GM21360 (cell line): ENCODE results near the gene IL4I1.
"Not testable (repeated sequence)": the region's sequence is repeated elsewhere in the genome, so short reads cannot be mapped to it uniquely, and the experiment has no call there.

Source experiments
- ATAC-seq: cut with Tn5 transposase; IDR thresholded peaks from one replicate; pipeline ENCODE4 v1.9.1; 2021; ENCODE audit warnings: mild to moderate bottlenecking, moderate library complexity; ENCODE audit not compliant: unreplicated experiment

Gene IL4I1, protein sequence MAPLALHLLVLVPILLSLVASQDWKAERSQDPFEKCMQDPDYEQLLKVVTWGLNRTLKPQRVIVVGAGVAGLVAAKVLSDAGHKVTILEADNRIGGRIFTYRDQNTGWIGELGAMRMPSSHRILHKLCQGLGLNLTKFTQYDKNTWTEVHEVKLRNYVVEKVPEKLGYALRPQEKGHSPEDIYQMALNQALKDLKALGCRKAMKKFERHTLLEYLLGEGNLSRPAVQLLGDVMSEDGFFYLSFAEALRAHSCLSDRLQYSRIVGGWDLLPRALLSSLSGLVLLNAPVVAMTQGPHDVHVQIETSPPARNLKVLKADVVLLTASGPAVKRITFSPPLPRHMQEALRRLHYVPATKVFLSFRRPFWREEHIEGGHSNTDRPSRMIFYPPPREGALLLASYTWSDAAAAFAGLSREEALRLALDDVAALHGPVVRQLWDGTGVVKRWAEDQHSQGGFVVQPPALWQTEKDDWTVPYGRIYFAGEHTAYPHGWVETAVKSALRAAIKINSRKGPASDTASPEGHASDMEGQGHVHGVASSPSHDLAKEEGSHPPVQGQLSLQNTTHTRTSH

DNA sequence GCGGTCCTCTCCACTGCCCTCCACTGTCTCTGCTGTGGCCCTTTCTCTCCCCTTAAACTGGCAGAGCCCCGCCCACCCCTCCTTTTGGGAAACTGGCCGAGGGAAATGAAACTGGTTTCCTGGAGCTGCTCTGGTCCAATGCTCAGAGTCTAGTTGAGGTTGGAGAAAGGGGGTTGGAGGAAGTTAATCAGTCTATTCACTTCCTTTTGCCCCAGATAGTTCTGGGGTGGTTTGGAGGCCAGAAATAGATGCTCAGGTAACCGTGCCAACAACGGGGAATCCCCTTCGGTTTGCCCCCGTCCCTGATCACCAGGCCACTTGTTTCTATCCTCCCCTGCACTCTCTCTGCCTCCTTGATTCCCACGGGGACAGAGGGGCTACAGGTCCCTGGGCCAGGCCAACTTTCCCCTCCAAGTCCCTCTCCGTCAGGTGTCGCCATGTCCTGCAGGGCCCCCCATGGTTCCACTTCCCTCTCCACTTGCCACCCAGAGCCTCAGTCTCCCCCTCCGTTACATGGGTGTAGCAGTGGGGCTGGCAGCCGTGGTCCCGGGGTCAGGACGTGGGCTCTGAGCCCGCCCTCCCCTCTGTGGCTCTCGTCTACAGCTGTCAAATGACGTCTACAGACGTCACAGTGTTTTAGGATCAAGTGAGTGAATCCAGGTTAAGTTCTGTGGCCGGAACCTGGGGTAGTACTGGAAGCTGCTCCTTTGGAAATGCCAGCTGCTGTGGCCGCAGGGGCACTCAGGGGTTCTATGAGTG, at the start of gene IL4I1:
Gene IL4I1, minus strand, starts transcription at position 25 of the 759 bp plus-strand sequence. CDS start 727 bp downstream, outside the sequence.
- peak; percentile 43 for ATAC-seq

DNA sequence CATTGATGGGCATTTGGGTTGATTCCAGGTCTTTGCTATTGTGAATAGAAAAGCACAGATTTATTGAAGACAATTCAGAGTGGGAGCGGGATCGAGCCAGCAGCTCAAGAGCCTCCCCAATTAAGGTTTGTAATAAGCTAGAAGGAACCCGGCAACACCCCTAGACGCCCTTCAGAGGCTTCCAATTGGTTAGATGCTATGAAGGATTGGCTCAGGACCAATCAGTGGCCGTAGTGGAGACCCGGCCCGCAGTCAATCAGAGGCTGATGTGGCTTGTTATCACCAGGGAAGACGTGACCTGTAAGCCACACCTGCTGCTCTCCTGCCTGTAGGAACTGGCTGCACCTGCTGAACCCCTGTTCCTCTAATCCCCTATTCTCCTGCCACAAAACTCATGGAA, 49.7 kb upstream of the IL4I1 start:
- no peak for ATAC-seq

DNA sequence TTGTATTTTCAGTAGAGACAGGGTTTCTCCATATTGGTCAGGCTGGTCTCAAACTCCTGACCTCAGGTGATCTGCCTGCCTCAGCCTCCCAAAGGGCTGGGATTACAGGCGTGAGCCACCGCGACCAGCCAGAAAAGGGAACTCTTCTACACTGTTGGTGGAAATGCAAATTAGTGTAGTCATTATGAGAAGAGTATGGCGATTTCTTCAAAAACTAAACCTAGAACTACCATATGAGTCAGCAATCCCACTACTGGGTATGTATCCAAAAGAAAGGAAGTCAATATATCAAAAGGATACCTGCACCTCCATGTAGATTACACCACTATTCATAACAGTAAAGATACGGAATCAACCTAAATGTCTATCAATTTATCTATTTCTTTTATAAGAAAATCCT, 47.9 kb upstream of the IL4I1 start:
- not testable (repeated sequence) for ATAC-seq

DNA sequence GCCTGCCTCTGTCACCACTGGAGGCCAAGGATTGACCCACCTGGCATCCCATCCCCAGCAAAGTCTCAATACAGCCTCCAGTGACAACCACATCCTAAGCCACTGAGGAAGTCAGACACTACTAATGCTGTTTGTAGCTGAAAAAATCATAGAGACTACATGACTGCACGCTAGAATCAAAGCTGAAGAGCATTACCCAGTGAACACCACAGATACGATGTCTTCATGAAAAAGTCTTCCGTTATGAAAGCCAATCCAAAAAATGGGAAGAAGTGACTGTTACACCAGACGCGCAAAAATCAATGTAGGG, 43.8 kb upstream of the IL4I1 start:
- no peak for ATAC-seq

DNA sequence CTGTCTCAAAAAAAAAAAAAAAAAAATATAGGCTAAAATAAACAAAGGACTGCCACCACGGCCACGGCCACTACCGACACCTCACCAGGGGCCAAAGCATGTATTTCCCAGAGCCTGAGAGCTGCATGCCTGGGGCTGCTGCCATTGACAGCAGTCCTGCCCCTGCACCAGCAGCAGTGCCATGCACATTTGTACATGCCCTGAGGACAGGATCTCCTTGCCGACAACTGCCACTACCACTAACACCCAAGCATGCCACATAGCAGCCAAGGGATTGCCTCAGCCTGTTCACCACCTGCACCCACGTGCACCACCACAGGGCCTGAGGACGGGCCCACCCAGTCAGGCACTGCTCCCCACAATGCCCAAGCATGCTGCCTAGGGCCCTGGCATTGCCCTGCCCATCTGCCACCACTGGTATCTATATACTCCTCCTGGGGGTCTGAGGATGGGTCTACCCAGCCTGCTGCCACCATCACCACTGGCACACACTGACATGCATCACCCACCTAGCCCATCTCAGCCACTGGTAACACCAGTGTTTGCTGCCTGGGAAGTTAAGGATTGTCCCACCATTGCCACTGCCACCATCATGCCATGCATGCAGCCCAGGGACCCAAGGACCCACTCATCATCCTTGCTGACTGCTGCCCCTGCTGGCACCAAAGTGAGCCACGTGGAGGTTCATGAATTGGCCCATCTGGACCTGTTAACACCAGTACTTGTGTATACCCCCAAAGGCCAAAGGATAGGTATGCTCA, 43.2 kb upstream of the IL4I1 start:
- ATAC-seq = no peak

DNA sequence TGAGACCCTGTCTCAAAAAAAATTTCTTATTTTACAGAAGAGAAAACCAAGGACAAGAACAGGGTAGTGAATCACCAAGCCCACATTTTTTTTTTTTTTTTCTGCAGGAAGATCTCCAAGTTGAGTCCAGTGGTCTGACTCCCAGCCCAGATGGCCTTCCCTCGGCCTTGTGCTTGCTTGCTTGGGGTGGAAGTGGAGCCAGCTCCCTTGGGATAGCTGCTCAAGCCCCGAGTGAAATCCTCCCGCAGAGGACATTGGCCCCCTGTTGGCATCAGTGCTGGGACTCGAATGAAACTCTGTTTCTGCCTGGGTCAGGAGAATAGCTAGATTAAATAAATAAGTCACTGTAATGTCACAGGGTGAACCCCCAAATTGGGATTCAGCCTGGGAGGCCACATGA, 42.0 kb upstream of the IL4I1 start:
- no peak for ATAC-seq

DNA sequence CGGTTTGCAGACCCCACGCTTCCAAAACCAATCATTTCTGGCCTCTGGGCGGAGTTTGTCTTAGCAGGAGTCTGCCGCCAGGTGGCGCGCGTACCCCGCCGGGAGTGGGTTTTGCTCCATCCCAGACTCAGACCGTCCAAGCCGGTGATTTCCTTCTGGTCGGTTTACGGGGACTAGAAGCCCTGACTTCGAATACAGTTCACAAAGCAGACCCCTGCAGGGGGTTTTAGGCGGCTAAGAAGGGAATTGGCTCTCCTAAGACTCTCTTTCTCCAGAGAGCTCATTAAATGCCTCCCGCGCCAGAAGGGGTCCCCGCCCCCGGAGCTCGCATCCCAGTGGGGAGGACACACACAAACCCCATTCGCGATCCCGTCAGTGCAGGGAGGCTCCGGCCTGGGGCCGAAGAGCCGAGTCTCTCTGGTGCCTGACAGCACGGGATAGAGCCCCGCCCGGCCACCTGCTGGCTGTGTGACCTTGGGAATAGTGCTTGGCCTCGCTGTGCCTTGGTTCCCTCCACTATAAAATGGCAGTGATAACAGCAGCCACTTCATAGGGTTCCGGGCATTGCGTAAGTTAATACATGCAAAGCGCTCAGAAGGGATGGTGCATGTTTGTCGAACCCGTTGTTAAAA, 41.2 kb upstream of the IL4I1 start:
- no peak for ATAC-seq

DNA sequence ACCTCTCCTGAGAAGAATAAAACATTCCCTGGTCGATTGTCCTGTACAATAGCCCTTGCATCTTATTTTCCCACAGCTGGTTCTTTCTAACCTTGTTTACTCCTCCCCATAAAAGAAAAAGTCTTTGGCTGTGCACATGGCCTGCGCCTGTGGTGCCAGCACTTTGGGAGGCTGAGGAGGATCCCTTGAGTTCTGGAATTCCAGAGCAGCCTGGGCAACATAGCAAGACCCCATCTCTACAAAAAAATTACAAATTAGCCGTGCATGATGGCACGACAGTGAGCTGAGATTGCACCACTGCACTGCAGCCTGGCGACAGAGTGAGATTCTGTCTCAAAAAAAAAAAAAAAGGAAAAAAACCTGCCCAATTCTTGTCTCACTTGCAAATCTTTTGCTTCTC, 39.9 kb upstream of the IL4I1 start:
- ATAC-seq = no peak

DNA sequence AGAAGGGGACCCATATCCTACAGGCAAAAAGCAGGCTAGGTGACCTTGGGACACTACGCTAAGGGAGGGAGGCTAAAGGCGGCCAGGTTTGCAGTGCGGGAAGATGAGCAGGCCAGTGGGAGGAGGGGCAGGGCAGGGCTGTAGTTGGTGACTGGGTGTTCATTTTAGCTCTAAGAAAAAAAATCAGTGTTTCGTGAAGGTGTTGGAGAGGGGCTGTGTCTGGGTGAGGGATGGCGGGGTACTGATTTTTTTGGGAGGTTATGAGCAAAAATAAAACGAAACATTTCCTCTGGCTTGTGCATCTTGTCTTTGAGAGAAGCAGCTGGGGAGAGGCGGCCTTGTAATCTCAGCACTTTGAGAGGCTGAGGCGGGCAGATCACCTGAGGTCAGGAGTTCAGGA, 37.0 kb upstream of the IL4I1 start:
- no peak for ATAC-seq

DNA sequence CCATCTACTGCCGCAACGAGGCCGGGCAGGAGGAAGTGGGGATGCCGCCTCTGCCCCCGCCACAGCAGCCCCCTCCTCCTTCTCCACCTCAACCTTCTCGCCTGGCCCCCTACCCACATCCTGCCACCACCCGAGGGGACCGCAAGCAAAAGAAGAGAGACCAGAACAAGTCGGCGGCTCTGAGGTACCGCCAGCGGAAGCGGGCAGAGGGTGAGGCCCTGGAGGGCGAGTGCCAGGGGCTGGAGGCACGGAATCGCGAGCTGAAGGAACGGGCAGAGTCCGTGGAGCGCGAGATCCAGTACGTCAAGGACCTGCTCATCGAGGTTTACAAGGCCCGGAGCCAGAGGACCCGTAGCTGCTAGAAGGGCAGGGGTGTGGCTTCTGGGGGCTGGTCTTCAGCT, 36.0 kb upstream of the IL4I1 start:
- ATAC-seq = no peak

DNA sequence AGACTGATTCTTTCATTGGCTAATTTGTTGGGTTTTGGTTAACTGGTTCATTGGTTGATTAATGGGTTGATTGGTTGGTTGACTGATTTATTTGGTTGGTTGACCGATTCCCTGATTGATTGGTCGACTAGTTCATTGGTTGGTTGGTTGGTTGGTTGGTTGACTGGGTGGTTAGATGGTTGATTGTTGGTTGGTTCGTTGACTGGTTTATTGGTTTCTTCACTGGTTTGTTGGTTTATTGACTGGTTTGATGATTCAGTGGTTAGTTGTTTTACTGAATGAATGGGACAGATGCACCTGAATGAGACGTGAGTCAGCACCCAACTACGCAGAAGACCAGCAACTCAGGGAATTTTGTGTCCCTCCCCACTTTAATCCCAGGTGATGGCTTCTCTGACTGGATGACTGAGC, 35.4 kb upstream of the IL4I1 start:
- no peak for ATAC-seq

DNA sequence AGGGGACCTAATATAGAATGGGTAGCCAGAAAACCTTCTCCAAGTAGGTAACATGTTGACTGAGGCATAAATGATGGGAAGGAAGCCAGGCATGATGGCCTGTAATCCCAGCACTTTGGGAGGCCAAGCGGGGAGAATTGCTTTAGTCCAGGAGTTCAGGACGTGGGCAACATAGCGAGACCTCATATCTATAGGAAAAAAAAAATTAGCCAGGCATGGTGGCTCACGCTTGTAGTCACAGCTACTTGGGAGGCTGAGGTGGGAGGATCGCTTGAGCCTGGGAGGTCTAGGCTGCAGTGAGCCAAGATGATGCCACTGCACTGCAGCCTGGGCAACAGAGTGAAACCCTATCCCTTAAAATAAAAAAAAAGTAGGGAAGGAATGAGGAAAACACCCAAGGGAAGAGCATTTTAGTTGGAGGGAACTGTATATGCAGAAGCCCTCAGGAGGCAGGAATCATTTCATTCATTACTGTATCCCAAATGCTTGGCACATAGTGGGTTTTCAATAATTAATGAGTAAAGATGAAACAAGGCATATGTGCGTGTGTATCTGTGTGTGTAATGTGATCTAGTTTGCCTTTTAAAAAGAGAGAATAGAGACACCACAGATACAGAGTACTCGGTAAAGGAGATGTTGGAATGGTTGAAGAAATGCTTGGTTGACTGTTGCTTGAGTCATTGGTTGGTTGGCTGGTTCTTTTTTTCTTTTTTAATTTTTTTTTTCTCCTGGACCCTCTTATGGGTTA, 34.8 kb upstream of the IL4I1 start:
- no peak for ATAC-seq

DNA sequence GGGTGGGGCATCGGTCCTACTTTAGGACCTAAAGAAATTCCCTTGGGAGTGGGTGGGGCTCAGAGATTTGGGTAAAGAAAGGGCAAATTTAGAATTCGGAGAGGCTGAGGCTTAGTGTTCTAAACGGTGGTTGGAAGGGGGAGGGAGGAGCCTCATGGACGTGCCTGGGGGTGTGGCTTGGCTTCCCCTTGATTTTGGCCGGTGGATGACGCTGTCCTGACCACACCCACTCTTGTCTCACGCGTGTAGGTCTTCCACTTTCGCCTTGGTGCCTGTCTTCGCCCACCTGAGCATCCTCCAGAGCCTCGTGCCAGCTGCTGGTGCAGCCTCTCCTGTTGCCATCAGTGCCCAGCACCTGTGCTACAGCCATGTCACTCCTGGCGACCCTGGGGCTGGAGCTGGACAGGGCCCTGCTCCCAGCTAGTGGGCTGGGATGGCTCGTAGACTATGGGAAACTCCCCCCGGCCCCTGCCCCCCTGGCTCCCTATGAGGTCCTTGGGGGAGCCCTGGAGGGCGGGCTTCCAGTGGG, 33.9 kb upstream of the IL4I1 start:
- no peak for ATAC-seq

DNA sequence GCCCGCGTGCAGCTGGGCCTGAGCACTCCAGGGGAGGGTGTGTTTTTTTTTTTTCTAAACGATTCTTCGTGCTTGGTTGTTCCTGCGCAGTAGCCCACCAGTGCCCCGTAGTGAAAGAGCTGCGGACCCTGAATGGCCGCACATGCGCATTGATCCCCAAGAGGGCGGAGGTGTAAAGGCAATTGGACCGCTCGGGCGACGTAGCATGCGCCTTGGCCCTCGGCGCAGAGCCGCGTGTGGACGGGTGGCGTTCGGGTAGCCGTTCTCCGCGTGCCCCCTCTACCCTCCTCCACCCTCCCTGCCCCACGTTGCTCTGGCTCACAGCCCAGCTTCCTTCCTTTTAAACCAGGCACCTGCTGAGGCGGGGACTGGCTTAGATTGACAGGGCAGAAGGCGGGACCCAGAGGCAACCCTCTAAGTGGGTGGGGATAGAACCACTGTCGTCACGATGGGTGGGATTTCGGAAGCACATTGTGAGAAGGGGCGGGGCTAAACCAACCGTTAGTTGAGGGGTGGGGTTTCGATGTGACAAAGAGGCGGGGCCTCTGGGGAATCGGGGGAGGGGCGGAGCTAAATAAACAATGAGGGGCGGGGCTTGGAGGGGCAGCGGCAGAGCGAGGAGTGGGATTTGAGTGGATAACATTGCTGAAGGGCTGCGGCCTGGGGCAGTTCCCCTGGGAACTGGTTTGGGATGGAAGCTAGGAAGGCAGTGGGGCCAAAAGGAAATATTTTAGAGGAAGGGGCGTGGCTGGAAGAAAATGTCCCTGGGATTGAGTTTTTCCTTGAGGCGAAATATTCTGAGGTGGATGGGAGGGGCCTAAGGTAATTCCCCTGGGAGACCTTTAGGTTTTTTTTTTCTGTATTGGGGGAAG, 33.2 kb upstream of the IL4I1 start:
- peak; percentile 66 for ATAC-seq

DNA sequence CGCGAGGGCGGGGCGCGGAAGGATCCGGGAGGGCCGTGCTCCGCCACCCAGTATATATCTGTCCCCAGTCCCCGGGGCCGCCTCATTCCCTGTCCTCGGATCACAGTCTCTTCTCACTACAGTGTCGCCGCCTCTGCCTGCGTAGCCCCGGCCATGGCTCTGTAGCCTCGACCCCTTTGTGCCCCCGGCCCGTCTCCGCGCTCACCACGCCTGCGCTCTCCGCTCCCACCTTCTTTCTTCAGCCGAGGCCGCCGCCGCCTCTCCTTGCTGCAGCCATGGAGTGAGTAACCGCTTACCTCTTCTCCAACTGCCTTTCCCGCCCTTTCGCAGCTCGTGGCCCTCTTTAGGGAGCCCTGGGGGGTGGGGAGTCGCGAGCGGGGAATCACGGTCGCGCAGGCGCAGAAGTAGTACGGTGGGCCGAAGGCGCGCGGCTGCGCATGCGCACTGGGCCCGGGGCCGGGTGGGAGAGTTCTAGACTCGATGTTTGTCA, 32.5 kb upstream of the IL4I1 start, which contains the start of the genes ATF5 and NUP62:
Gene ATF5, plus strand, starts transcription at position 85 of the 490 bp plus-strand sequence. CDS start 1,646 bp downstream, outside the sequence.
Gene NUP62, minus strand, starts transcription at position 384 of the 490 bp plus-strand sequence. CDS start 19,697 bp downstream, outside the sequence.
- peak; percentile 31 for ATAC-seq

DNA sequence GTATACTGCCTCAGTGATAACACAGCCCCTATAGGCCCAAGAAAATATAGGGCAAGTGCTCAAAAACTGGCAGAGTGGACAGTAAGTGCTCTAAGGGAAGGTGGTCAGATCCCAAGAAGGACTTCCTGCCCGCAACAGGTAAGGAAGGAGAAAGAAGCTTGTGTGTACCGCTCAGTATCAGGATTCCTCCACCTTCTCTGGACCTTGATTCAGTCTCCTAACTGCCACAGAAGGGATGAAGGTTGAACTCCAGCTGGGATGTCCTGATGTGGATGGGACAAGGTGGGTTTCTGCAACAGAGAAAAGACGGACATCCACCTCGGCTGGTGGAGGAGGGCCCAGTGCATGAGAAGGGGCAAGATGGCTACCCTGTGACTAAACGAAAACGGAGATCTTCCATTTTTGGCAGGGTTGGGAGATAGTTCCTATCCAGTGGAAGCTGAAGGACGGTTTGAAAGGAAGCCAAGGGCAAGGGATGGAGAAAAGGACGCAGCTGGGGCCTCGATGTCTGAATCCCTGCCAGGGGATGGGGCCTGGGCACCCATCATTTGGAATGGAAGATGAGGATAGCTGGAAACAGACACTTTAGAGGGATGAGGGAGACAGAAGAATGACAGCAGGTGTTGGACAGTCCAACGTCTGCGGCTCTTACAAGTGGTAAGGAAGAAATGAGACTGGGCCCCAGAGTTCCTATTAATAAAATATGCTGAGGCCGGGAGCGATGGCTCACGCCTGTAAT, 31.0 kb upstream of the IL4I1 start:
- no peak for ATAC-seq

DNA sequence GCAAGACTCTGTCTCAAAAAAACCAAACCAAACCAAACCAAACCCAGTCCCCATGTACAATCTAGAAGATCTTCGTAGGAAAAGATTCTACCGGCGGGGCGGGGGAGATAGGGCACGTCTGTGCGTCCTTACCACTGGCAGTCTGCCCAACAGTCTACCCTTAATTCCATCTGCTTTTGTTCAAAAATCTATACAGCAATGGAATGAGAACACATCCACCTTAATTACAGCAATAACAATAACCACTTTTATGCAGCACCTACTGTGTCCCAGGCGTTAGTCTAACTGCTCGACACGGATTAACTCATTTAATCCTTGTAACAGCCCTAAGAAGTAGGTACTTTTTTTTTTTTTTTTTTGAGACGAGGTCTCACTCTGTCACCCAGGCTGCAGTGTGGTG, 29.8 kb upstream of the IL4I1 start:
- ATAC-seq = no peak

DNA sequence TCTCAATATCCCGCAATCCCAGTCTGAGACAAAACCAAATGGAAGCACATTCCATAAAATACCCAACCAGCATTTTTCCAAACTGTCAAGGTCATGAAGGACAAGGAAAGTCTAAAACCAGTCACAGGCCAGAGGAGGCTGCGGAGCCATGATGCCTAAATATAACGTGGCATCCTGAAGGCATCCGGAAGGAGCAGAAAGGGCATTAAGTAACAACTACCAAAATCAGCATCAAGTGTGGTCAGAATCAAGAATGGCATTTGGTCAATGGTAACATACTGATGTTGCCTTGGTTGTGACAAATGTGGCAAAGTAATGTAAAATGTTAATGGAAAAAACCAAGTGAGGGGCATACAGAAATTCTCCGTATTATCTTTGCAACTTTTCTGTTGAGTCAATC, 28.8 kb upstream of the IL4I1 start:
- no peak for ATAC-seq
